GM18508 (cell line): ENCODE measurements around the gene CLPTM1.
"Not testable (repeated sequence)": the region's sequence is repeated elsewhere in the genome, so short reads cannot be mapped to it uniquely, and the experiment has no call there.

Experiments used
- ATAC-seq: cut with Tn5 transposase; IDR thresholded peaks from one replicate; pipeline ENCODE4 v1.9.1; 2021; ENCODE audit warnings: moderate number of reproducible peaks; ENCODE audit not compliant: insufficient read depth, unreplicated experiment

CLPTM1 gene

GRCh38 chr19:44972802-44973201 is 17.6 kb downstream of the CLPTM1 start:
- no peak for ATAC-seq

GRCh38 chr19:44973982-44974735 is 19.0 kb downstream of the CLPTM1 start:
- no peak for ATAC-seq

- no peak for ATAC-seq
Observed at GRCh38 chr19:44974857-44975256, 19.7 kb downstream of the CLPTM1 start.

- no peak for ATAC-seq
Observed at GRCh38 chr19:44975444-44975843, 20.3 kb downstream of the CLPTM1 start.

GRCh38 chr19:44984005-44984404 is 28.8 kb downstream of the CLPTM1 start:
- no peak for ATAC-seq

GRCh38 chr19:44985445-44985844 is 30.3 kb downstream of the CLPTM1 start:
- no peak for ATAC-seq

GRCh38 chr19:44986389-44986788 is 31.2 kb downstream of the CLPTM1 start:
- ATAC-seq = no peak

GRCh38 chr19:44987148-44987675 is 32.0 kb downstream of the CLPTM1 start:
- ATAC-seq = no peak

- no peak for ATAC-seq
Observed at GRCh38 chr19:44988273-44988672, 33.1 kb downstream of the CLPTM1 start.

GRCh38 chr19:44988896-44989556 is 33.8 kb downstream of the CLPTM1 start:
- no peak for ATAC-seq

GRCh38 chr19:44990459-44990858 is 35.3 kb downstream of the CLPTM1 start:
- no peak for ATAC-seq

- no peak for ATAC-seq
Observed at GRCh38 chr19:44990966-44991365, 35.8 kb downstream of the CLPTM1 start.

GRCh38 chr19:44992336-44993163 is 37.4 kb downstream of the CLPTM1 start:
- ATAC-seq = no peak

- no peak for ATAC-seq
Observed at GRCh38 chr19:44993526-44993925, 38.3 kb downstream of the CLPTM1 start.

GRCh38 chr19:44993926-44994537 is 38.9 kb downstream of the CLPTM1 start:
- ATAC-seq = no peak

- ATAC-seq = no peak
Observed at GRCh38 chr19:44998025-44998424, 42.8 kb downstream of the CLPTM1 start.

GRCh38 chr19:44999131-44999925 is 44.1 kb downstream of the CLPTM1 start:
- ATAC-seq = not testable (repeated sequence)

GRCh38 chr19:45000665-45001064 is 45.5 kb downstream of the CLPTM1 start:
- not testable (repeated sequence) for ATAC-seq

GRCh38 chr19:45001087-45001739 is 46.0 kb downstream of the CLPTM1 start, which contains the start of gene RELB:
Gene RELB, plus strand, starts transcription at chr19:45001464. Its CDS starts 116 bp downstream, at chr19:45001580.
- peak; percentile 20 for ATAC-seq
